Astrocyte of the cerebellum (primary cell): ENCODE data around the gene BICD2.
"Not testable (repeated sequence)": the region's sequence is repeated elsewhere in the genome, so short reads cannot be mapped to it uniquely, and the experiment has no call there.

Source experiments
- DNase-seq: peaks from one replicate; pipeline ENCODE4 v3.0.0-alpha.2; 2011; ENCODE audit warnings: low read depth
- H3K4me3 ChIP-seq: 2 replicates; pipeline ENCODE4 v1.5.1; 2011; ENCODE audit warnings: mild to moderate bottlenecking, low read depth, low read length, moderate library complexity
- in situ Hi-C: cut with HindIII; loops from 2 replicates; pipeline ENCODE4 v1.10.0; 2017; ENCODE audit warnings: low sequenced_read_pairs
- TF ChIP-seq, protein P1 (sequence below): IDR thresholded peaks from 2 replicates; pipeline ENCODE4 v1.5.1; 2012; ENCODE audit warnings: low read length, low read depth, moderate library complexity, mild to moderate bottlenecking; ENCODE audit errors: missing control alignments

The BICD2 gene

GRCh38 chr9:92798358-92798757 lies 33.7 kb upstream of the BICD2 start:
- TF ChIP-seq, protein P1, sequence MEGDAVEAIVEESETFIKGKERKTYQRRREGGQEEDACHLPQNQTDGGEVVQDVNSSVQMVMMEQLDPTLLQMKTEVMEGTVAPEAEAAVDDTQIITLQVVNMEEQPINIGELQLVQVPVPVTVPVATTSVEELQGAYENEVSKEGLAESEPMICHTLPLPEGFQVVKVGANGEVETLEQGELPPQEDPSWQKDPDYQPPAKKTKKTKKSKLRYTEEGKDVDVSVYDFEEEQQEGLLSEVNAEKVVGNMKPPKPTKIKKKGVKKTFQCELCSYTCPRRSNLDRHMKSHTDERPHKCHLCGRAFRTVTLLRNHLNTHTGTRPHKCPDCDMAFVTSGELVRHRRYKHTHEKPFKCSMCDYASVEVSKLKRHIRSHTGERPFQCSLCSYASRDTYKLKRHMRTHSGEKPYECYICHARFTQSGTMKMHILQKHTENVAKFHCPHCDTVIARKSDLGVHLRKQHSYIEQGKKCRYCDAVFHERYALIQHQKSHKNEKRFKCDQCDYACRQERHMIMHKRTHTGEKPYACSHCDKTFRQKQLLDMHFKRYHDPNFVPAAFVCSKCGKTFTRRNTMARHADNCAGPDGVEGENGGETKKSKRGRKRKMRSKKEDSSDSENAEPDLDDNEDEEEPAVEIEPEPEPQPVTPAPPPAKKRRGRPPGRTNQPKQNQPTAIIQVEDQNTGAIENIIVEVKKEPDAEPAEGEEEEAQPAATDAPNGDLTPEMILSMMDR = no peak
- no peak for DNase-seq
- in situ Hi-C loops = no loop called here
- no peak overlapping the region for H3K4me3 ChIP-seq

DNA sequence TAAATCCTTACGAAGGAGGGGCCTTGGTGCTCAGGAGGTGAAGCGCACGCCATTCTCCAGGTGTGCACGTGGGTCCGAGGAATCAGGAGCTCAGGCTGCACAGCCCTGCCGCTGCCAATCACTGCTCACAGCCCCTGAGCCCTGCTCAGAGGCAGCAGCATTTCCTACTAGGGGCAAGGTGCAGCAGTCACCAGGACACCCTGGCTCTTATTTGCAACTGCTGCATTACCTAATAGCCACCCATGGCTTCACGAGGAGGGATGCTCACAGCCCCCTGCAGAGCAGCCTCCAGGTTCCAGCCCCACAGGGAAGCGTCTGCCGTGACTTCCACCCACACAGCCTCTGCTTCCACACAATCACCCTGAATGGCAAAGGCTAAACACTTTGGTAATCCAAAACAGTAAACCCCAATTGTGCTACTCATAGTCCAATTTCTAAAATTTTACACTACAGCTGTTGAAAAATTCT lies 31.7 kb upstream of the BICD2 start:
- in situ Hi-C loops, H3K4me3 ChIP-seq, DNase-seq: not testable (repeated sequence)

DNA sequence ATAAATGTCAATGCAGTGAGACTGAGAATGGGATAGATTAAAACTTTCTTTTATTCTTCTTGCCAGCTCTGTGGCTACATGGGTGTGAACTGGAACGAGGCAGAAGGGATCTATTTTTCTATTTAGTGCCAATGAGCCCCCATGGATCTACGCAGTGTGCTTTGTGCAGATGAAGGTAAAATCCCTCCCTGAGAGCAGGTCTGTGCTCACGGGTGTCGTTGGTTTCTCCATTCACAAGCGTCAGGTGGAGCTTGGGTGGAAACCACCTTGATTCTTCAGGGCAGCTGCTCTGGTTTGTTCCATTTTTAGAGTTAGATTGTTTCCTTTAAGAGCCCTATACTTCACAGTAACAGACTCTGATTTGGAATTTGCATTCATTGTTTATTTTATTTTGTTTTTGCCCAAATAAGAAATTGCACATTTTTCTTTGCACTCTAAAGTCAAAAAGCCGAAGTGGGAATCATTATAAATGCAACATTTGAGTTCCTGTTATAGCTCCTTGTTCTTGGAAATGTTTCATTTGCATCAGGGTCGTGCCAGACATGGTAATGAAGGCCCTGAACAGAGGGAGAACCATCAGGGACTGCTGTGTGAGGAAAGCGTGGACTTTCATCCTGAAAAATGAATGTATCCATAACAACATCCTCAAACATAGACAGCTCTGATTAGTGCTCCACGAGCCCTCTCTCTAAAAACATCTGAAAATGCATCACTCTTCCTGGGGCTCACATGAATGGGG lies 31.1 kb upstream of the BICD2 start:
- in situ Hi-C loops = no loop called here
- H3K4me3 ChIP-seq = no peak overlapping the region
- DNase-seq = no peak
- TF ChIP-seq, protein P1 = no peak

DNA sequence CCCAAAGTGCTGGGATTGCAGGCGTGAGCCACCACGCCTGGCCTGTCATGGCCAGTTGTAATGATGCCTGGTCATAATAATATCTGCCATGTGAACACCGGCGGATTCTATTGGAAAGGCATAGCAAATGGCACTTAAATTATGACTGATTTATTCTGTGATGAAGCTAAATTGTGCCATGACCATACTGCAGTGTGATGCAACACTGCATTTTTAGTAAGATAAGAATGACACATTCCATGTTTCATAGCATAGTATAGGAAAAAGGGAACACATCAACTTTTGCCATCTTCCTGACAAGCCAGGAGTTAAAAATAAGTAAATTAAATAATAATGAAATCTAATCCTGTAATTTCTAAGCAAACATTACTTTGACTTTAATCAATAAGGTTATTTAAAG lies 30.4 kb upstream of the BICD2 start:
- TF ChIP-seq, protein P1 = no peak
- no peak for DNase-seq
- in situ Hi-C loops = no loop called here
- H3K4me3 ChIP-seq = no peak overlapping the region

- TF ChIP-seq, protein P1 = no peak
- H3K4me3 ChIP-seq = no peak overlapping the region
- in situ Hi-C loops = no loop called here
- no peak for DNase-seq
Measured at GRCh38 chr9:92794426-92794825, 29.8 kb upstream of the BICD2 start.

GRCh38 chr9:92790542-92791527 lies 26.2 kb upstream of the BICD2 start:
- in situ Hi-C loops = no loop called here
- DNase-seq = peak; percentile 74
- H3K4me3 ChIP-seq = no peak overlapping the region
- TF ChIP-seq, protein P1 = peak; percentile 78
